SK-N-SH treated with all-trans-retinoic acid at 6 μM for 48 hours (cell line): ENCODE data around the gene KLHL21.

Experiments used
- BACH2 ChIP-seq: fragments of 250-450 bp; sonication (Bioruptor Pico); IDR thresholded peaks from 2 replicates; pipeline ENCODE4 v1.9.0; 2021; ENCODE audit warnings: mild to moderate bottlenecking, borderline replicate concordance
- CSDC2 ChIP-seq: fragments of 250-450 bp; sonication (Bioruptor Pico); IDR thresholded peaks from 2 replicates; pipeline ENCODE4 v1.5.0; 2020; ENCODE audit warnings: mild to moderate bottlenecking, moderate library complexity
- ESRRG ChIP-seq: fragments of 250-450 bp; sonication (Bioruptor Pico); IDR thresholded peaks from 2 replicates; pipeline ENCODE4 v1.6.1; 2021; ENCODE audit warnings: mild to moderate bottlenecking
- RARB ChIP-seq: fragments of 250-450 bp; sonication (Bioruptor Pico); IDR thresholded peaks from 2 replicates; pipeline ENCODE4 v1.8.0; 2021; ENCODE audit warnings: mild to moderate bottlenecking, moderate library complexity
- TOX ChIP-seq: fragments of 250-450 bp; sonication (Bioruptor Pico); IDR thresholded peaks from 2 replicates; pipeline ENCODE4 v1.8.0; 2021; ENCODE audit warnings: mild to moderate bottlenecking, moderate library complexity, borderline replicate concordance
- ZFP3 ChIP-seq: fragments of 250-450 bp; sonication (Bioruptor Pico); IDR thresholded peaks from 2 replicates; pipeline ENCODE4 v1.5.0; 2020; ENCODE audit warnings: mild to moderate bottlenecking, moderate library complexity
- ZFP30 ChIP-seq: fragments of 450-650 bp; formaldehyde crosslinking; IDR thresholded peaks from 2 replicates; pipeline ENCODE4 v1.5.0; 2022; ENCODE audit warnings: mild to moderate bottlenecking, moderate library complexity
- ZNF565 ChIP-seq: fragments of 450-650 bp; formaldehyde crosslinking; conservative IDR thresholded peaks from 2 replicates; pipeline ENCODE4 v1.5.0; 2020; ENCODE audit warnings: low read depth, mild to moderate bottlenecking, moderate library complexity
- ZNF8 ChIP-seq: fragments of 450-650 bp; formaldehyde crosslinking; IDR thresholded peaks from 2 replicates; pipeline ENCODE4 v1.5.0; 2020; ENCODE audit warnings: mild to moderate bottlenecking, moderate library complexity
- TF ChIP-seq, protein P1 (sequence below): fragments of 250-450 bp; sonication (Bioruptor Pico); IDR thresholded peaks from 2 replicates; pipeline ENCODE4 v1.8.0; 2020; ENCODE audit warnings: mild to moderate bottlenecking, moderate library complexity, borderline replicate concordance
- TF ChIP-seq, protein P2 (sequence below): fragments of 250-450 bp; sonication (Bioruptor Pico); IDR thresholded peaks from 2 replicates; pipeline ENCODE4 v1.5.1; 2020; ENCODE audit warnings: low read depth, mild to moderate bottlenecking, moderate library complexity
- TF ChIP-seq, protein P3 (sequence below): fragments of 250-450 bp; sonication (Bioruptor Pico); IDR thresholded peaks from 2 replicates; pipeline ENCODE4 v1.5.0; 2020; ENCODE audit warnings: mild to moderate bottlenecking, moderate library complexity
- TF ChIP-seq, protein P4 (sequence below): fragments of 250-450 bp; sonication (Bioruptor Pico); IDR thresholded peaks from 2 replicates; pipeline ENCODE4 v1.8.0; 2021; ENCODE audit warnings: low read depth, mild to moderate bottlenecking, moderate library complexity, borderline replicate concordance
- TF ChIP-seq, protein P5 (sequence below): fragments of 250-450 bp; sonication (Bioruptor Pico); IDR thresholded peaks from 2 replicates; pipeline ENCODE4 v1.5.1; 2021; ENCODE audit warnings: mild to moderate bottlenecking, moderate library complexity

DNA sequence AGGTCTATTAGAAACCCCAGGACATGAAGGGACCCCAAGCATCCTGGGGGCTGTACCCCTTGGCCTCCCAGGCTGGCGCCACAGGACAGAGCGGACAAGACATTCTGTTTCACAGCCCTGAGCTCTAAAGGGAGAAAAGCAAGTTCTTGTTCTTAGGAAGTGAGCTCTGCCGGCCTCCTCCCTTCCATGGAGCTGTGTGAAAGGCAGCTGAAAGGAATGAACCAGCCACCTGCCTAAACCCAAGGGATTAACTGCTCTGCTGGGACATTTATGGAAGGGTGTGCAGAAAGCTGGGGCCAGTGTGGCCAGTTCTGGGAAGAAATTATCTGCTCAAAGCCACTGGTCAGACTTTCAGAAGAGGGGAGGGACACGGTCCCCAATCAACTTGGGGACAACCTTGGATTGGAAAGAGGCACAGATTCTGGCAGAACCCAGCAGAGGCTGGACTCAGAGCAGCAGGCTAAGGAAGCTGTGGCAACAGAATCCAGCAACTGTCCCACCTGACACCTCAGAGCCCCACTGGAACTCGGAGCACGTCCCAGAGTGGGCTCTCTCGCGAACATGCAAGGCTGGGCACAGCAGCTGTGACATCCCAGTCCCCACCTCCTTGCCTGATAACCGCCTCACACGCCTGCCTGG lies 2.1 kb downstream of the KLHL21 start:
- TF ChIP-seq, protein P1, sequence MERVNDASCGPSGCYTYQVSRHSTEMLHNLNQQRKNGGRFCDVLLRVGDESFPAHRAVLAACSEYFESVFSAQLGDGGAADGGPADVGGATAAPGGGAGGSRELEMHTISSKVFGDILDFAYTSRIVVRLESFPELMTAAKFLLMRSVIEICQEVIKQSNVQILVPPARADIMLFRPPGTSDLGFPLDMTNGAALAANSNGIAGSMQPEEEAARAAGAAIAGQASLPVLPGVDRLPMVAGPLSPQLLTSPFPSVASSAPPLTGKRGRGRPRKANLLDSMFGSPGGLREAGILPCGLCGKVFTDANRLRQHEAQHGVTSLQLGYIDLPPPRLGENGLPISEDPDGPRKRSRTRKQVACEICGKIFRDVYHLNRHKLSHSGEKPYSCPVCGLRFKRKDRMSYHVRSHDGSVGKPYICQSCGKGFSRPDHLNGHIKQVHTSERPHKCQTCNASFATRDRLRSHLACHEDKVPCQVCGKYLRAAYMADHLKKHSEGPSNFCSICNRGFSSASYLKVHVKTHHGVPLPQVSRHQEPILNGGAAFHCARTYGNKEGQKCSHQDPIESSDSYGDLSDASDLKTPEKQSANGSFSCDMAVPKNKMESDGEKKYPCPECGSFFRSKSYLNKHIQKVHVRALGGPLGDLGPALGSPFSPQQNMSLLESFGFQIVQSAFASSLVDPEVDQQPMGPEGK (CRISPR knock-in tag), result no peak
- TF ChIP-seq ZNF565 (CRISPR knock-in tag) (no peak), RARB (no peak), ZFP30 (no peak), BACH2 (no peak), ZNF8 (CRISPR knock-in tag) (no peak), ZFP3 (CRISPR knock-in tag) (no peak), CSDC2 (CRISPR knock-in tag) (no peak), TOX (CRISPR knock-in tag) (no peak), ESRRG (CRISPR knock-in tag) (no peak)
- TF ChIP-seq, protein P2, sequence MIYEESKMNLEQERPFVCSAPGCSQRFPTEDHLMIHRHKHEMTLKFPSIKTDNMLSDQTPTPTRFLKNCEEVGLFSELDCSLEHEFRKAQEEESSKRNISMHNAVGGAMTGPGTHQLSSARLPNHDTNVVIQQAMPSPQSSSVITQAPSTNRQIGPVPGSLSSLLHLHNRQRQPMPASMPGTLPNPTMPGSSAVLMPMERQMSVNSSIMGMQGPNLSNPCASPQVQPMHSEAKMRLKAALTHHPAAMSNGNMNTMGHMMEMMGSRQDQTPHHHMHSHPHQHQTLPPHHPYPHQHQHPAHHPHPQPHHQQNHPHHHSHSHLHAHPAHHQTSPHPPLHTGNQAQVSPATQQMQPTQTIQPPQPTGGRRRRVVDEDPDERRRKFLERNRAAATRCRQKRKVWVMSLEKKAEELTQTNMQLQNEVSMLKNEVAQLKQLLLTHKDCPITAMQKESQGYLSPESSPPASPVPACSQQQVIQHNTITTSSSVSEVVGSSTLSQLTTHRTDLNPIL, result no peak
- TF ChIP-seq, protein P3, sequence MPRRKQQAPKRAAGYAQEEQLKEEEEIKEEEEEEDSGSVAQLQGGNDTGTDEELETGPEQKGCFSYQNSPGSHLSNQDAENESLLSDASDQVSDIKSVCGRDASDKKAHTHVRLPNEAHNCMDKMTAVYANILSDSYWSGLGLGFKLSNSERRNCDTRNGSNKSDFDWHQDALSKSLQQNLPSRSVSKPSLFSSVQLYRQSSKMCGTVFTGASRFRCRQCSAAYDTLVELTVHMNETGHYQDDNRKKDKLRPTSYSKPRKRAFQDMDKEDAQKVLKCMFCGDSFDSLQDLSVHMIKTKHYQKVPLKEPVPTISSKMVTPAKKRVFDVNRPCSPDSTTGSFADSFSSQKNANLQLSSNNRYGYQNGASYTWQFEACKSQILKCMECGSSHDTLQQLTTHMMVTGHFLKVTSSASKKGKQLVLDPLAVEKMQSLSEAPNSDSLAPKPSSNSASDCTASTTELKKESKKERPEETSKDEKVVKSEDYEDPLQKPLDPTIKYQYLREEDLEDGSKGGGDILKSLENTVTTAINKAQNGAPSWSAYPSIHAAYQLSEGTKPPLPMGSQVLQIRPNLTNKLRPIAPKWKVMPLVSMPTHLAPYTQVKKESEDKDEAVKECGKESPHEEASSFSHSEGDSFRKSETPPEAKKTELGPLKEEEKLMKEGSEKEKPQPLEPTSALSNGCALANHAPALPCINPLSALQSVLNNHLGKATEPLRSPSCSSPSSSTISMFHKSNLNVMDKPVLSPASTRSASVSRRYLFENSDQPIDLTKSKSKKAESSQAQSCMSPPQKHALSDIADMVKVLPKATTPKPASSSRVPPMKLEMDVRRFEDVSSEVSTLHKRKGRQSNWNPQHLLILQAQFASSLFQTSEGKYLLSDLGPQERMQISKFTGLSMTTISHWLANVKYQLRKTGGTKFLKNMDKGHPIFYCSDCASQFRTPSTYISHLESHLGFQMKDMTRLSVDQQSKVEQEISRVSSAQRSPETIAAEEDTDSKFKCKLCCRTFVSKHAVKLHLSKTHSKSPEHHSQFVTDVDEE (CRISPR knock-in tag), result no peak
- TF ChIP-seq, protein P4, sequence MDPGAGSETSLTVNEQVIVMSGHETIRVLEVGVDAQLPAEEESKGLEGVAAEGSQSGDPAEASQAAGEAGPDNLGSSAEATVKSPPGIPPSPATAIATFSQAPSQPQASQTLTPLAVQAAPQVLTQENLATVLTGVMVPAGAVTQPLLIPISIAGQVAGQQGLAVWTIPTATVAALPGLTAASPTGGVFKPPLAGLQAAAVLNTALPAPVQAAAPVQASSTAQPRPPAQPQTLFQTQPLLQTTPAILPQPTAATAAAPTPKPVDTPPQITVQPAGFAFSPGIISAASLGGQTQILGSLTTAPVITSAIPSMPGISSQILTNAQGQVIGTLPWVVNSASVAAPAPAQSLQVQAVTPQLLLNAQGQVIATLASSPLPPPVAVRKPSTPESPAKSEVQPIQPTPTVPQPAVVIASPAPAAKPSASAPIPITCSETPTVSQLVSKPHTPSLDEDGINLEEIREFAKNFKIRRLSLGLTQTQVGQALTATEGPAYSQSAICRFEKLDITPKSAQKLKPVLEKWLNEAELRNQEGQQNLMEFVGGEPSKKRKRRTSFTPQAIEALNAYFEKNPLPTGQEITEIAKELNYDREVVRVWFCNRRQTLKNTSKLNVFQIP (CRISPR knock-in tag), result no peak
- TF ChIP-seq, protein P5, sequence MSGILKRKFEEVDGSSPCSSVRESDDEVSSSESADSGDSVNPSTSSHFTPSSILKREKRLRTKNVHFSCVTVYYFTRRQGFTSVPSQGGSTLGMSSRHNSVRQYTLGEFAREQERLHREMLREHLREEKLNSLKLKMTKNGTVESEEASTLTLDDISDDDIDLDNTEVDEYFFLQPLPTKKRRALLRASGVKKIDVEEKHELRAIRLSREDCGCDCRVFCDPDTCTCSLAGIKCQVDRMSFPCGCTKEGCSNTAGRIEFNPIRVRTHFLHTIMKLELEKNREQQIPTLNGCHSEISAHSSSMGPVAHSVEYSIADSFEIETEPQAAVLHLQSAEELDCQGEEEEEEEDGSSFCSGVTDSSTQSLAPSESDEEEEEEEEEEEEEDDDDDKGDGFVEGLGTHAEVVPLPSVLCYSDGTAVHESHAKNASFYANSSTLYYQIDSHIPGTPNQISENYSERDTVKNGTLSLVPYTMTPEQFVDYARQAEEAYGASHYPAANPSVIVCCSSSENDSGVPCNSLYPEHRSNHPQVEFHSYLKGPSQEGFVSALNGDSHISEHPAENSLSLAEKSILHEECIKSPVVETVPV (CRISPR knock-in tag), result no peak
